Measurements from ENCODE around the gene ZNF653. TPM values are rescaled to one million over a fixed set of nuclear protein-coding genes. Genes with fewer than 3 reads are reported as not detected.

Gene ZNF653
- total RNA-seq, 1 donor, result 12.4 TPM

- peak; percentile 74 to 98 (median 97) for DNase-seq (ENCODE audit: low read depth in 2 of 3, low spot score in 2 of 3)
Measured at GRCh38 chr19:11528551-11529341, 23.1 kb upstream of the ZNF653 start, which contains the start of gene ECSIT. TSS of gene ECSIT (minus strand) at chr19:11529134. CDS start at chr19:11519170, 9,964 bp downstream.

GRCh38 chr19:11519138-11519537, 13.5 kb upstream of the ZNF653 start:
- DNase-seq (ENCODE audit: low read depth in 2 of 3, low spot score in 2 of 3), result no peak

- no peak for DNase-seq (ENCODE audit: low read depth in 2 of 3, low spot score in 2 of 3)
Measured at GRCh38 chr19:11513946-11514345, 8.3 kb upstream of the ZNF653 start.

GRCh38 chr19:11510444-11510843, 4.8 kb upstream of the ZNF653 start:
- DNase-seq (ENCODE audit: low read depth in 2 of 3, low spot score in 2 of 3), result no peak

GRCh38 chr19:11507370-11508078, 1.9 kb upstream of the ZNF653 start:
- no peak for DNase-seq (ENCODE audit: low read depth in 2 of 3, low spot score in 2 of 3)

GRCh38 chr19:11506967-11507366, 1.3 kb upstream of the ZNF653 start:
- DNase-seq (ENCODE audit: low read depth in 2 of 3, low spot score in 2 of 3), result no peak

- no peak for DNase-seq (ENCODE audit: low read depth in 2 of 3, low spot score in 2 of 3)
Measured at GRCh38 chr19:11506101-11506555, 489 bp upstream of the ZNF653 start.

- DNase-seq (ENCODE audit: low read depth in 2 of 3, low spot score in 2 of 3), result peak; percentile 81 to 97 (median 96)
Measured at GRCh38 chr19:11505032-11505503, 571 bp downstream of the ZNF653 start.

GRCh38 chr19:11504502-11505031, 1.1 kb downstream of the ZNF653 start:
- DNase-seq (ENCODE audit: low read depth in 2 of 3, low spot score in 2 of 3), result no peak

GRCh38 chr19:11499890-11500420, 5.7 kb downstream of the ZNF653 start:
- DNase-seq (ENCODE audit: low read depth in 2 of 3, low spot score in 2 of 3), result no peak

- no peak for DNase-seq (ENCODE audit: low read depth in 2 of 3, low spot score in 2 of 3)
Measured at GRCh38 chr19:11499220-11499726, 6.4 kb downstream of the ZNF653 start.

- peak in 2 of 3 donors; percentile 68 to 73 for DNase-seq (ENCODE audit: low read depth in 2 of 3, low spot score in 2 of 3)
Measured at GRCh38 chr19:11496391-11497163, 9.1 kb downstream of the ZNF653 start.

GRCh38 chr19:11495885-11496284, 9.8 kb downstream of the ZNF653 start:
- no peak for DNase-seq (ENCODE audit: low read depth in 2 of 3, low spot score in 2 of 3)

GRCh38 chr19:11495481-11495880, 10.2 kb downstream of the ZNF653 start:
- DNase-seq (ENCODE audit: low read depth in 2 of 3, low spot score in 2 of 3), result no peak

- DNase-seq (ENCODE audit: low read depth in 2 of 3, low spot score in 2 of 3), result no peak
Measured at GRCh38 chr19:11494634-11495285, 10.9 kb downstream of the ZNF653 start.

- DNase-seq (ENCODE audit: low read depth in 2 of 3, low spot score in 2 of 3), result no peak
Measured at GRCh38 chr19:11489378-11489777, 16.3 kb downstream of the ZNF653 start.

GRCh38 chr19:11486661-11487503, 18.8 kb downstream of the ZNF653 start:
- DNase-seq (ENCODE audit: low read depth in 2 of 3, low spot score in 2 of 3), result no peak

GRCh38 chr19:11485245-11485837, 20.3 kb downstream of the ZNF653 start:
- DNase-seq (ENCODE audit: low read depth in 2 of 3, low spot score in 2 of 3), result no peak

Measured in hematopoietic multipotent progenitor cell (in vitro differentiated cells).